ENCODE data around the gene FGR.

DNA sequence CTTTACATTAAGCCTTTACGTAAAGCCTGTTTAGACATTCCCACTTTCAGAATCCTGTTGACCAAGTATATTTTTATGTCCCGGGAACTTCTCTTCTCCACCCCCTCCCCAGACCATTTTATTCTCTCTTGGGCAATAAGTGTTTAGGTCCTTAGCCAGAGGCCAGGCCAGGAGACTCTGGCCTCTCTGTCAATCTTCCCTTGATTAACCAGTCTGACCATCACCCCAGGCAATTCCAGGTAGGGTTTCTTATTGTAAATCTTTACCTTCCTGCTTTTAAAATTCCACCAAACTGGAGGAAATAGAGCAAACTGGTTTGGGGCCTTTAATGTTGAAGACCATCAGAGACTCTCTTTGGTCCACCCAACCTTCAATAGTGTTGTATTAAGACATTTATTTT lies 49.2 kb upstream of the FGR start:
- TF ChIP-seq, protein P1, sequence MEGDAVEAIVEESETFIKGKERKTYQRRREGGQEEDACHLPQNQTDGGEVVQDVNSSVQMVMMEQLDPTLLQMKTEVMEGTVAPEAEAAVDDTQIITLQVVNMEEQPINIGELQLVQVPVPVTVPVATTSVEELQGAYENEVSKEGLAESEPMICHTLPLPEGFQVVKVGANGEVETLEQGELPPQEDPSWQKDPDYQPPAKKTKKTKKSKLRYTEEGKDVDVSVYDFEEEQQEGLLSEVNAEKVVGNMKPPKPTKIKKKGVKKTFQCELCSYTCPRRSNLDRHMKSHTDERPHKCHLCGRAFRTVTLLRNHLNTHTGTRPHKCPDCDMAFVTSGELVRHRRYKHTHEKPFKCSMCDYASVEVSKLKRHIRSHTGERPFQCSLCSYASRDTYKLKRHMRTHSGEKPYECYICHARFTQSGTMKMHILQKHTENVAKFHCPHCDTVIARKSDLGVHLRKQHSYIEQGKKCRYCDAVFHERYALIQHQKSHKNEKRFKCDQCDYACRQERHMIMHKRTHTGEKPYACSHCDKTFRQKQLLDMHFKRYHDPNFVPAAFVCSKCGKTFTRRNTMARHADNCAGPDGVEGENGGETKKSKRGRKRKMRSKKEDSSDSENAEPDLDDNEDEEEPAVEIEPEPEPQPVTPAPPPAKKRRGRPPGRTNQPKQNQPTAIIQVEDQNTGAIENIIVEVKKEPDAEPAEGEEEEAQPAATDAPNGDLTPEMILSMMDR (conservative IDR thresholded peaks at IDR 0.05; ENCODE audit: low read depth in 2 of 2): no peak
- TF ChIP-seq NANOG (IDR thresholded peaks at IDR 0.05; ENCODE audit: borderline replicate concordance) (no peak), POLR2AphosphoS5 (IDR thresholded peaks at IDR 0.05; ENCODE audit: low read depth) (no peak), EZH2 (IDR thresholded peaks at IDR 0.05; ENCODE audit: low read depth, unreplicated experiment) (no peak), EZH2phosphoT487 (IDR thresholded peaks at IDR 0.05; ENCODE audit: unreplicated experiment) (no peak), CREB1 (CRISPR knock-in tag; IDR thresholded peaks at IDR 0.05; ENCODE audit: low read depth) (no peak), ZNF331 (CRISPR knock-in tag; IDR thresholded peaks at IDR 0.05; ENCODE audit: low read depth) (no peak), ZNF114 (CRISPR knock-in tag; IDR thresholded peaks at IDR 0.05) (no peak), JUNB (IDR thresholded peaks at IDR 0.05; ENCODE audit: unreplicated experiment) (no peak)
- TF ChIP-seq, protein P2, sequence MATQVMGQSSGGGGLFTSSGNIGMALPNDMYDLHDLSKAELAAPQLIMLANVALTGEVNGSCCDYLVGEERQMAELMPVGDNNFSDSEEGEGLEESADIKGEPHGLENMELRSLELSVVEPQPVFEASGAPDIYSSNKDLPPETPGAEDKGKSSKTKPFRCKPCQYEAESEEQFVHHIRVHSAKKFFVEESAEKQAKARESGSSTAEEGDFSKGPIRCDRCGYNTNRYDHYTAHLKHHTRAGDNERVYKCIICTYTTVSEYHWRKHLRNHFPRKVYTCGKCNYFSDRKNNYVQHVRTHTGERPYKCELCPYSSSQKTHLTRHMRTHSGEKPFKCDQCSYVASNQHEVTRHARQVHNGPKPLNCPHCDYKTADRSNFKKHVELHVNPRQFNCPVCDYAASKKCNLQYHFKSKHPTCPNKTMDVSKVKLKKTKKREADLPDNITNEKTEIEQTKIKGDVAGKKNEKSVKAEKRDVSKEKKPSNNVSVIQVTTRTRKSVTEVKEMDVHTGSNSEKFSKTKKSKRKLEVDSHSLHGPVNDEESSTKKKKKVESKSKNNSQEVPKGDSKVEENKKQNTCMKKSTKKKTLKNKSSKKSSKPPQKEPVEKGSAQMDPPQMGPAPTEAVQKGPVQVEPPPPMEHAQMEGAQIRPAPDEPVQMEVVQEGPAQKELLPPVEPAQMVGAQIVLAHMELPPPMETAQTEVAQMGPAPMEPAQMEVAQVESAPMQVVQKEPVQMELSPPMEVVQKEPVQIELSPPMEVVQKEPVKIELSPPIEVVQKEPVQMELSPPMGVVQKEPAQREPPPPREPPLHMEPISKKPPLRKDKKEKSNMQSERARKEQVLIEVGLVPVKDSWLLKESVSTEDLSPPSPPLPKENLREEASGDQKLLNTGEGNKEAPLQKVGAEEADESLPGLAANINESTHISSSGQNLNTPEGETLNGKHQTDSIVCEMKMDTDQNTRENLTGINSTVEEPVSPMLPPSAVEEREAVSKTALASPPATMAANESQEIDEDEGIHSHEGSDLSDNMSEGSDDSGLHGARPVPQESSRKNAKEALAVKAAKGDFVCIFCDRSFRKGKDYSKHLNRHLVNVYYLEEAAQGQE (IDR thresholded peaks at IDR 0.05; ENCODE audit: unreplicated experiment): no peak
- TF ChIP-seq, protein P3, sequence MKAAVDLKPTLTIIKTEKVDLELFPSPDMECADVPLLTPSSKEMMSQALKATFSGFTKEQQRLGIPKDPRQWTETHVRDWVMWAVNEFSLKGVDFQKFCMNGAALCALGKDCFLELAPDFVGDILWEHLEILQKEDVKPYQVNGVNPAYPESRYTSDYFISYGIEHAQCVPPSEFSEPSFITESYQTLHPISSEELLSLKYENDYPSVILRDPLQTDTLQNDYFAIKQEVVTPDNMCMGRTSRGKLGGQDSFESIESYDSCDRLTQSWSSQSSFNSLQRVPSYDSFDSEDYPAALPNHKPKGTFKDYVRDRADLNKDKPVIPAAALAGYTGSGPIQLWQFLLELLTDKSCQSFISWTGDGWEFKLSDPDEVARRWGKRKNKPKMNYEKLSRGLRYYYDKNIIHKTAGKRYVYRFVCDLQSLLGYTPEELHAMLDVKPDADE (IDR thresholded peaks at IDR 0.05): no peak

Measured in GM23338 (cell line).